Lower leg skin (tissue), 4 donors: ENCODE results near the gene GCAT. TPM values are rescaled to one million over a fixed set of nuclear protein-coding genes. Genes with fewer than 3 reads are reported as not detected.

Source experiments
- DNase-seq, 2 donors: peaks; one replicate each; pipeline ENCODE4 v3.0.0-alpha.2; 2019; ENCODE audit warnings: low spot score in 2 of 2
- H3K4me3 ChIP-seq: fragments of 200-600 bp; sonication (generic); 2 replicates; pipeline ENCODE4 v1.5.1; 2017; ENCODE audit warnings: mild to moderate bottlenecking, low read depth; ENCODE audit not compliant: poor library complexity, severe bottlenecking
- POLR2A ChIP-seq, 2 donors: fragments of 450-650 bp; IDR thresholded peaks; one replicate each; pipeline ENCODE4 v1.6.1; 2016 to 2017; ENCODE audit warnings: antibody characterized with exemption in 2 of 2, mild to moderate bottlenecking in 1 of 2, moderate library complexity in 1 of 2
- WGBS, 2 donors: methylation state at CpG; one replicate each; pipeline ENCODE4 v1.1.5; 2018; 5-methylcytosine and 5-hydroxymethylcytosine counted together
- intact Hi-C: fragments of 100-400 bp; cut with DNase I; formaldehyde crosslinking; loops from one replicate; pipeline ENCODE4 v1.15.0; 2023; ENCODE audit warnings: low total_unique reads
- total RNA-seq, 4 donors: library from RNA; depleted of rRNA; stranded (reverse); fragments of >200 nt; gene quantifications; one replicate each; pipeline ENCODE4 v1.1.0, GENCODE V29; 2016
- TF ChIP-seq, protein P1 (sequence below), 3 donors: fragments of 450-650 bp; IDR thresholded peaks; one replicate each; pipeline ENCODE4 v1.5.1; 2016; ENCODE audit warnings: antibody characterized with exemption in 3 of 3, mild to moderate bottlenecking in 3 of 3, moderate library complexity in 2 of 3

Gene GCAT
- total RNA-seq, 4 donors from 2014 or later: 12.5 to 20.4 (median 16.2) TPM

DNA sequence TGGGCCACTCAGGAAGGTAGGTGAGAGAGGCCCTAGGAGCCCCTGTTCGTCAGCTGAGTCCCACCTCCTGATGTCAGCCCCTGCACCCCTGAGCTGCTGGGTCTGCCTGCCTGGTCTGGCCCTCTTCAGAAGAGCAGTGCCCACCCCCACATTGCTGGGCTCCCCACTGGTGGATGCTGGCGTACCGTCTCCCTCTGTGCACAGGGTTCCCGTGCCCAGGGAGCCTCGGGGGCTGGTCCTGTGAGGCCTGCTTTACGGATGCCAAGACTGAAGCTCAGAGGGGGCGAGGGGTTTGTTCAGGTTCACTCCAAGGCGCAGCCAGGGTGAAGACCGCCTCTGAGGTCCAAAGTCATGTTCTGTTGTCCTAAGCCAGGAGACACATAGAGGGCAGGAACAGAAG is 44.7 kb upstream of the GCAT start:
- intact Hi-C loops: no loop called here
- H3K4me3 ChIP-seq: no peak overlapping the region
- 77 to 86% methylated on average over 8 to 9 of the region's 9 CpGs for WGBS, 2 donors
- no peak for DNase-seq
- TF ChIP-seq POLR2A (IDR thresholded peaks at IDR 0.05): no peak
- TF ChIP-seq, protein P1, sequence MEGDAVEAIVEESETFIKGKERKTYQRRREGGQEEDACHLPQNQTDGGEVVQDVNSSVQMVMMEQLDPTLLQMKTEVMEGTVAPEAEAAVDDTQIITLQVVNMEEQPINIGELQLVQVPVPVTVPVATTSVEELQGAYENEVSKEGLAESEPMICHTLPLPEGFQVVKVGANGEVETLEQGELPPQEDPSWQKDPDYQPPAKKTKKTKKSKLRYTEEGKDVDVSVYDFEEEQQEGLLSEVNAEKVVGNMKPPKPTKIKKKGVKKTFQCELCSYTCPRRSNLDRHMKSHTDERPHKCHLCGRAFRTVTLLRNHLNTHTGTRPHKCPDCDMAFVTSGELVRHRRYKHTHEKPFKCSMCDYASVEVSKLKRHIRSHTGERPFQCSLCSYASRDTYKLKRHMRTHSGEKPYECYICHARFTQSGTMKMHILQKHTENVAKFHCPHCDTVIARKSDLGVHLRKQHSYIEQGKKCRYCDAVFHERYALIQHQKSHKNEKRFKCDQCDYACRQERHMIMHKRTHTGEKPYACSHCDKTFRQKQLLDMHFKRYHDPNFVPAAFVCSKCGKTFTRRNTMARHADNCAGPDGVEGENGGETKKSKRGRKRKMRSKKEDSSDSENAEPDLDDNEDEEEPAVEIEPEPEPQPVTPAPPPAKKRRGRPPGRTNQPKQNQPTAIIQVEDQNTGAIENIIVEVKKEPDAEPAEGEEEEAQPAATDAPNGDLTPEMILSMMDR (IDR thresholded peaks at IDR 0.05): no peak

DNA sequence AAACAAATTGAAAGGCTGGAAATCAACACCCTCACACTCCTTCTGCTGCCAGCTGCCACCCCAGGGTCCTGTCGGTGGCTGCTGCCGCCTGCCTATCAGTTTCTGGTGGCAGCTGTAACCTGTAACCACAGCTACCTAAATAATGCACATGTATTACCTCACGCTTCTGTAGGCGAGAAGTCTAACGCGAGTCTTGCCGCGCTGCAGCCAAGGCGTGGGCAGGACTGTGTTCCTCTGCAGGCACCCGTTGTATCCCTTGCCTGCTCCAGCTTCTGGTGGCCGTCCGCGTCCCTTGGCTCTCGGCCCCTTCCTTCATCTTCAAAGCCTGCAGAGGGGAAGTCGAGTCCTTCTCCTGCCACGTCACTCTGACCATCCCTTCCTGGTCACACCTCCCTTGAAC is 44.1 kb upstream of the GCAT start:
- no peak for DNase-seq
- no peak overlapping the region for H3K4me3 ChIP-seq
- intact Hi-C loops: no loop called here

DNA sequence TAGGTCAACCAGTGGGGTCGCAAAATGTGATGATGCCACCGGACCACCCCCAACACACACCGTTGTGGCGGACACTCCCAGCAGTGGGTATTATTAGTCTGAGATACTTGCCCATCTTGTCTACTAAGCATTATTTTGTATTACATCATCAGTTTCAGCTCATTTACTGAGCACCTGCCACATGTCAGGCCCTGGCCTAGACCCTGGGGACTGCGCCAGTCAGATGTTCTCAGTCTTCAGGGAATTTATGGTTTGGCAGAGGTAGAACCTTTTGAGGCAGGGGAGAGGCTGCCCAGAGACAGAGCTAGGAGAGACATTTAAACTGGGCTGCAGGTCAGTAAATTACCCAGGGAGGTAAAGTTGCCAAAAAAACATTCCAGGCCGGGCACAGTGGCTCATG is 43.1 kb upstream of the GCAT start:
- DNase-seq: no peak
- intact Hi-C loops: no loop called here
- WGBS, 2 donors: 77 to 85% methylated on average over 6 of the region's 6 CpGs
- TF ChIP-seq, protein P1 (IDR thresholded peaks at IDR 0.05): no peak
- no peak for TF ChIP-seq POLR2A (IDR thresholded peaks at IDR 0.05)
- no peak overlapping the region for H3K4me3 ChIP-seq

More for the DNA sequence above, 44.1 kb upstream of the GCAT start:
- TF ChIP-seq, protein P1 (IDR thresholded peaks at IDR 0.05): no peak
- TF ChIP-seq POLR2A (IDR thresholded peaks at IDR 0.05): no peak
- WGBS, 2 donors: 89 to 92% methylated on average over 16 of the region's 16 CpGs

DNA sequence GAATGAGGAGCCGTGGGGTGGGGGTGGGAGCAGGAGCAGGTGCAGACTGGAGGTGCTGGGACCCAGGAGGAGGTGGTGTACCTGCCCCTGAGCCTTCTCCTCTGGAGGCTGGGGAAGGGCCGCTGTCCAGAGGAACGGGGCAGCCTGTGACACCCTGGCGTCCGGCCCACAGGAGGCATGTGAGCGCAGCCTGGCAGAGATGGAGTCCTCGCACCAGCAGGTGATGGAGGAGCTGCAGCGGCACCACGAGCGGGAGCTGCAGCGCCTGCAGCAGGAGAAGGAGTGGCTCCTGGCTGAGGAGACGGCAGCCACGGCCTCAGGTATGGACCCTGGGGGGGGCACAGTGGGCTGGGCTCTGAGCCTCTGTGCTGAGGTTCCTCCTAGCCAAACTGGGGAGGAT is 42.2 kb upstream of the GCAT start:
- H3K4me3 ChIP-seq: no peak overlapping the region
- TF ChIP-seq, protein P1 (IDR thresholded peaks at IDR 0.05): no peak
- no peak for TF ChIP-seq POLR2A (IDR thresholded peaks at IDR 0.05)
- intact Hi-C loops: no loop called here
- DNase-seq: no peak
- 85 to 89% methylated on average over 10 to 13 of the region's 13 CpGs for WGBS, 2 donors

DNA sequence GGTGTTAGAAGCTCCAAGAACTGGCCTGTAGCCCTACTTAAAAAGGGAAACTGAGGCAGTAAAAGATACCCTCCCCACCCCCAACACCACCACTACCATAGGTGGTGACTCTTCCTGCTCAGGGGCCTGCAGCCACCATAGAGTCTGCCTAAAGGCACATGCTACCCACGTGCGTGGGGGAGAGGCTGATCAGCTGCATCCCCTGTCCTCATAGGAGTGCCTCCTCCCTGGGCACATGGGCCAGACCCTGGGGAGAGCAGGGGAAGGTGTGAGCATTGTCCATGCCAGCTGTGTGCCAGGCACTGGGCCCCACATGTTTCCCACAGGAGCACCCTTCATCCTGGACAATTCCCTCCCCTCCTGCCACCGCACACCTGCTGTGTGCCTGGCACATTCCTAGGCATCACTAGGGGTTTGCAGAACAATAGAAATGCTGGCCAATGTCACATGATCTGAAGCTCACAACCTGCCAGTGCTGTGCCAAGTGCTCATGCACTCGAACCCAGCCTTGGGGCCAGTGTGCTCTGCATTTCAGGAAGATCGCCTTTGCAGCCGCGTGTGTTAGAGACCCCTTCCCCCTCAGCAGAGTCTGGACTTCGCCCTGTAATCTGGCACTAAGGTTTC is 41.7 kb upstream of the GCAT start:
- 88 to 91% methylated on average over 8 of the region's 8 CpGs for WGBS, 2 donors
- no peak for TF ChIP-seq POLR2A (IDR thresholded peaks at IDR 0.05)
- TF ChIP-seq, protein P1 (IDR thresholded peaks at IDR 0.05): no peak

DNA sequence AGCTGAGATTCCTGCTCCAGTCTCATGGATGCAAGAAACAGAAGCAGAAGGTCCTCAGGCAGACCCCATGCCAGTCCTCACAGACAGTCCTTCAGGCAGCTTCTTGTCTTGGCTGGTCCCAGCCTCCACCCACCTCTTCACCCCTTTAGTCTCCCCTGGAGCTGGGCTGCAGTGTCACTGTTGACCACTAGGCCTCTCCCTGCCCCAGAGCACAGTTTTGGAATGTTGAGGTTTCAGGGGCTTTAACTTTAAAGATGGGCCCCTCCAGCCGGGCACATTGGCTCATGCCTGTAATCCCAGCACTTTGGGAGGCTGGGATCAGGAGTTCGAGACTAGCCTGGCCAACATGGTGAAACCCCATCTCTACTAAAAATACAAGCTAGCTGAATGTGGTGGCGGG is 39.5 kb upstream of the GCAT start:
- H3K4me3 ChIP-seq: no peak overlapping the region
- no peak for TF ChIP-seq POLR2A (IDR thresholded peaks at IDR 0.05)
- TF ChIP-seq, protein P1 (IDR thresholded peaks at IDR 0.05): no peak
- no peak for DNase-seq
- intact Hi-C loops: no loop called here
- WGBS, 2 donors: 88 to 96% methylated on average over 3 of the region's 3 CpGs

More for the DNA sequence above, 41.7 kb upstream of the GCAT start:
- no peak for DNase-seq
- no peak overlapping the region for H3K4me3 ChIP-seq
- intact Hi-C loops: no loop called here
